Measurements from ENCODE around the gene METTL26.
"Not testable (repeated sequence)": the region's sequence is repeated elsewhere in the genome, so short reads cannot be mapped to it uniquely, and the experiment has no call there.

METTL26 gene

DNA sequence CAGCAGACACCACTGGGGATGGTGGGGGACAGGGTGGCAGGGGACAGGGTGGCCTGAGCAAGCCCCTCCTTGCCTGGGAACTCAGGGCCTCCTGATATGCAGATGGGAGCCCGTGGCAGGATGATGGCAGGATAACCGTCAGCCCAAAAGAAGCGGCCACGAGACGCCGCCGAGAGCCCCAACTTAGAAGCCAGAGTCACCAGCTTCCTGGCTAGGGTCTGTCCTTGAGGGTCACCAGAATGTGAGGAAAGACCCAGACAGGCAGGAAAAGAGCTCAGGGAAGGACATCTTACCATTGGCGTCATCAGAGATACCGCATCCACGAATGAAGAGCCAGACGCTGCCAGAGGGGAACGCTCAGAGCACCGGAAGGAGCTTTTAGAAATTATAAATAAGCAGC lies 26.8 kb downstream of the METTL26 start:
- H3K4me3 ChIP-seq, result no peak overlapping the region
- TF ChIP-seq EZH2 (IDR thresholded peaks at IDR 0.05), result no peak
- TF ChIP-seq FOXP2 (optimal IDR thresholded peaks at IDR 0.05; ENCODE audit: control extremely low read depth, extremely low read length, insufficient read depth), result no peak
- no peak for TF ChIP-seq POLR2AphosphoS5 (IDR thresholded peaks at IDR 0.05; ENCODE audit: borderline replicate concordance, low read depth, low read length)
- no peak for DNase-seq (ENCODE audit: low read depth, low spot score)
- no peak overlapping the region for H3K9ac ChIP-seq (ENCODE audit: insufficient read length)
- H3K36me3 ChIP-seq (ENCODE audit: insufficient read depth, low read length), result no peaks in the 10 kb centered on the region
- no peaks in the 10 kb centered on the region for H3K9me3 ChIP-seq (ENCODE audit: low read depth, low read length)
- H3K27ac ChIP-seq, result no peak overlapping the region

DNA sequence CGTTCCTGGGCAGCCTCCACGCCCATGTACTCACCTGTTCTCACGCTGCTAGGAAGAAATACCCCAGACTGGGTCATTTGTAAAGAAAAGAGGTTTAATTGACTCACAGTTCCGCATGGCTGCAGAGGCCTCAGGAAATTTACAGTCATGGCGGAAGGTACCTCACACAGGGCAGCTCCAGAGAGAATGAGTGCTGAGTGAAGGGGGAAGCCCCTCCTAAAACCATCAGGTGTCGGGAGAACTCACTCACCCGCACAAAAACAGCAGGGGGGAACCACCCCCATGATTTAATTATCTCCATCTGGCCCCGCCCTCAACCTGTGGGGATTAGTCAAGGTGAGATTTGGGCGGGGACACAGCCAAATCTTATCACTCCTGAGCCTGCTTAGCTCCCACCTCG lies 28.1 kb downstream of the METTL26 start:
- no peak overlapping the region for H3K27ac ChIP-seq
- no peak for DNase-seq (ENCODE audit: low read depth, low spot score)
- H3K9me3 ChIP-seq (ENCODE audit: low read depth, low read length), result no peaks in the 10 kb centered on the region
- H3K4me3 ChIP-seq, result no peak overlapping the region
- H3K36me3 ChIP-seq (ENCODE audit: insufficient read depth, low read length), result no peaks in the 10 kb centered on the region
- no peak overlapping the region for H3K9ac ChIP-seq (ENCODE audit: insufficient read length)
- no peak for TF ChIP-seq FOXP2 (optimal IDR thresholded peaks at IDR 0.05; ENCODE audit: control extremely low read depth, extremely low read length, insufficient read depth)
- TF ChIP-seq EZH2 (IDR thresholded peaks at IDR 0.05), result no peak
- TF ChIP-seq POLR2AphosphoS5 (IDR thresholded peaks at IDR 0.05; ENCODE audit: borderline replicate concordance, low read depth, low read length), result no peak

DNA sequence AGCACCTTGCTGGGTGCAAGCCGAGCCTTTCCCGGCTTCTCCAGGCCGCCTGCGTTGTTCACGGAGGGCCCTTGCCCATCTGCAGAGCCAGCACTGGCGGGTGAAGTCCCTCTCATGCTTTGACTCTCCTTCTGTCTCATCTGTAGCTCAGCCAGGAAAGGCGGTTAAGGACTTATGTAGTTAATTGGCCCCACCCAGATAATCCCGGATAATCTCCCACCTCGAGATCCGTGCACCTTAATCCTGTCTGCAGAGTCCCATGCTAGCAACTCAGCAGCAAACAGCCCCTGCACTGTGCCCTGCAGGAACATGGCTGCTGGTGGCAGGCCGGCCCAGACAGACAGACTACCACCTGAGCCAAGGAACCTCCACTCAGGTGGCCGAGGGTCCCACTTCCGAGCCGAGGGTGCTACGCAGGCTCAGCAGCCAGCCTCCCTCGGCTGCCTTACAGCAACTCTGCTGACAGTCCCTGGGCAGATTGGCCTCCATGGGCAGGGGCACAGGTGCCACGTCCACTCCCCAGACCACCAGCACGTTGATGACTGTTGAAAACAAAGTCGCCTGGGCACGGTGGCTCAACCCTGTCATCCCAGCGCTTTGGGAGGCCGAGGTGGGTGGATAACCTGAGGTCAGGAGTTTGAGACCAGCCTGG lies 29.3 kb downstream of the METTL26 start:
- H3K9ac ChIP-seq (ENCODE audit: insufficient read length), result no peak overlapping the region
- H3K9me3 ChIP-seq (ENCODE audit: low read depth, low read length), result no peaks in the 10 kb centered on the region
- no peaks in the 10 kb centered on the region for H3K36me3 ChIP-seq (ENCODE audit: insufficient read depth, low read length)
- TF ChIP-seq EZH2 (IDR thresholded peaks at IDR 0.05) (no peak), POLR2AphosphoS5 (IDR thresholded peaks at IDR 0.05; ENCODE audit: borderline replicate concordance, low read depth, low read length) (no peak), FOXP2 (optimal IDR thresholded peaks at IDR 0.05; ENCODE audit: control extremely low read depth, extremely low read length, insufficient read depth) (no peak)
- no peak overlapping the region for H3K4me3 ChIP-seq
- no peak overlapping the region for H3K27ac ChIP-seq
- no peak for DNase-seq (ENCODE audit: low read depth, low spot score)

DNA sequence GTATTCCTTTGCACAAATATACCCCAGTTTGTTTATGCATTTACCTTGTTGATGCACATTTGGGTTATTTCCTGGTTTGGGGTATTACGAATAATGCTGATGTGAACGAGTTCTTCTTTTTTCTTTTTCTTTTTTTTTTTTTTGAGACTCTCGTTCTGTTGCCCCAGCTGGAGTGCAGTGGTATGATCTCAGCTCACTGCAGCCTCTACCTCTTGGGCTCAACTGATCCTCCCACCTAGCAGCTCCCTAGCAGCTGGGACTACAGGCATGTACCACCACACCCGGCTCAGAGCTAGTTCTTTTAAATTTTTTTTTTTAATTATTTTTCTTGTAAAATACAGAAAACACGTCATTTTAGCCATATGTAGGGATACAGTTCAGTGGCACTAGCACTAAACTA lies 32.2 kb downstream of the METTL26 start:
- DNase-seq (ENCODE audit: low read depth, low spot score), result no peak
- Histone ChIP-seq H3K9me3 (ENCODE audit: low read depth, low read length) (no peaks in the 10 kb centered on the region), H3K36me3 (ENCODE audit: insufficient read depth, low read length) (no peaks in the 10 kb centered on the region), H3K27ac (0 out of 2 replicates have a peak overlapping the region, but pooled peaks have one; percentile 55), H3K9ac (ENCODE audit: insufficient read length) (no peak overlapping the region), H3K4me3 (peak overlapping the region; percentile 35; the same call in 1 of the 2 replicates)
- no peak for TF ChIP-seq FOXP2 (optimal IDR thresholded peaks at IDR 0.05; ENCODE audit: control extremely low read depth, extremely low read length, insufficient read depth)
- TF ChIP-seq EZH2 (IDR thresholded peaks at IDR 0.05), result no peak
- no peak for TF ChIP-seq POLR2AphosphoS5 (IDR thresholded peaks at IDR 0.05; ENCODE audit: borderline replicate concordance, low read depth, low read length)

DNA sequence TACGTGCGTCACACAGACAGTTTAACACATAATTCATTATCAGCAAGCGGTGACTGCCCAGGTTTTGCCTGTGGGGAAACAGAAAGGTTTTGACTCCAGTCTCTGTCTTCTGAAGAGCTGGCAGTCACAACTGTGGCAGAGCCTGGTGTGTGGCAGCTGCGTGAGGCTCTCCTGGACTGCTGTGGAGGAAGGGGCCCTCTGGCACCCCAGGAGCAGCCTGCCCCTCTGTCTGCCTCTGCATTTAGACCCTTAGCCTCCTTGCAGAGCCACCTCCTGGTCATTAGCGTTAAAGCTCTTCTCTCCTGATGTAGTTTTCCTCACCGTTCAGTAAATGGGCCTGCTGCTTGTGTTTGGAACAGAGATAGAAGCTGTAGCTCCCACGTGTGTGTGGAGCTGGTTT lies 35.3 kb downstream of the METTL26 start:
- Histone ChIP-seq H3K36me3 (ENCODE audit: insufficient read depth, low read length) (no peaks in the 10 kb centered on the region), H3K9ac (ENCODE audit: insufficient read length) (no peak overlapping the region), H3K27ac (no peak overlapping the region), H3K4me3 (no peak overlapping the region), H3K9me3 (ENCODE audit: low read depth, low read length) (no peaks in the 10 kb centered on the region)
- TF ChIP-seq EZH2 (IDR thresholded peaks at IDR 0.05), result no peak
- TF ChIP-seq FOXP2 (optimal IDR thresholded peaks at IDR 0.05; ENCODE audit: control extremely low read depth, extremely low read length, insufficient read depth), result no peak
- no peak for TF ChIP-seq POLR2AphosphoS5 (IDR thresholded peaks at IDR 0.05; ENCODE audit: borderline replicate concordance, low read depth, low read length)
- DNase-seq (ENCODE audit: low read depth, low spot score), result no peak

DNA sequence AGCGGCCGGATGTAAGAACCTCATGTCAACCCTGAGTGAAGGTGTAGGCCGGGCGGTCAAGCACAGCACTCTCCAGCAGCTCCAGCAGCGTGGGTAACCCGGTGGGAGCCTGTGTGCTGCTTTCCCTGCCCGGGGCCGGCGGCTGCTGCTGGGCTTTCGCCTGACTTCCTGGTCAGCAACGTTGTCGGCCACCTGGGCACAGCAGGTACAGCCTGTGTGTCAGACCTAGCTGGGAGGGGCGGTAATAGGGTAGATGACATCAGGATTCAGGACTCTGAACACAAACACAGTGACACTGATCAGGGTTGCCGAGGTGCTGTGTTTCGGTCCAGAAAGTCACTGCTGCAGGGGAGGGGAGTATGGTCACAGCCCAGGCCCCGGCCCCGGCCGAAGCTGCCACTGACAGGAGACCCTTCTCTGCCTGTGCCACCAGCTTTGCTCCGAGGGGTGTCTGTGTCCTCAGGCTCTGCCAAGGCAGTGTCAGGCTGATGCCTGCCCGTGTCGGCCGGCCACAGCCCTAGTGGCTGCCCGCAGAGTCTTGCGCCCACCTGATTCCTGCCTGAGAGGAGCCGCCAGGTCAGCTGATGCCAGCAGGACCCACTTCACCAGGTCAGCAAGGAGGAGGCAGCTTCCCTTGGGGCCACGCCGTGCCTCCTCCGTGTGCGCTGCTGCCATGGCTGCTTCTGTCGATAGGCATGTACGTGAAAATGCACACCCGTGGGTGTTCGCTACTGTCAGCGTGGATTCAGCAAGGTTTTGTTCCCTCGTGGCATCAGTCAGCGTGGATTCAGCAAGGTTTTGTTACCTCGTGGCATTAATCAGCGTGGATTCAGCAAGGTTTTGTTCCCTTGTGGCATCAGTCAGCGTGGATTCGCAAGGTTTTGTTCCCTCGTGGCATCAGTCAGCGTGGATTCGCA lies 37.0 kb downstream of the METTL26 start:
- no peak for TF ChIP-seq EZH2 (IDR thresholded peaks at IDR 0.05)
- no peak for TF ChIP-seq FOXP2 (optimal IDR thresholded peaks at IDR 0.05; ENCODE audit: control extremely low read depth, extremely low read length, insufficient read depth)
- no peak for TF ChIP-seq POLR2AphosphoS5 (IDR thresholded peaks at IDR 0.05; ENCODE audit: borderline replicate concordance, low read depth, low read length)
- no peak overlapping the region for H3K9ac ChIP-seq (ENCODE audit: insufficient read length)
- no peaks in the 10 kb centered on the region for H3K36me3 ChIP-seq (ENCODE audit: insufficient read depth, low read length)
- no peak overlapping the region for H3K27ac ChIP-seq
- H3K4me3 ChIP-seq, result no peak overlapping the region
- no peak for DNase-seq (ENCODE audit: low read depth, low spot score)
- no peaks in the 10 kb centered on the region for H3K9me3 ChIP-seq (ENCODE audit: low read depth, low read length)

DNA sequence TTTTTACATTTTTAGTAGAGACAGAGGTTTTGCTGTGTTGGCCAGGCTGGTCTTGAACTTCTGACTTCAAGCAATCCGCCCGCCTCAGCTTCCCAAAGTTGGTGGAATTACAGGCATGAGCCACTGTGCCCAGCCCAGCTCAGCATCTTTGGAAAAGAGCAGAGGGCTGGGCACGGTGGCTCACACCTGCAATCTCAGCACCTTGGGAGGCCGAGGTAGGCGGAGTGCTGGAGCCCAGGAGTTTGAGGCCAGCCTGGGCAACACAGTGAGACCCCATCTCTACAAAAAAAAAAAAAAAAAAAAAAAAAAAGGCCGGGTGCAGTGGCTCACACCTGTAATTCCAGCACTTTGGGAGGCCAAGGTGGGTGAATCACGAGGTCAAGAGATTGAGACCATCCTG lies 38.5 kb downstream of the METTL26 start:
- H3K9ac ChIP-seq (ENCODE audit: insufficient read length); H3K9me3 ChIP-seq (ENCODE audit: low read depth, low read length); H3K27ac ChIP-seq; H3K36me3 ChIP-seq (ENCODE audit: insufficient read depth, low read length); DNase-seq (ENCODE audit: low read depth, low spot score); H3K4me3 ChIP-seq: not testable (repeated sequence)

DNA sequence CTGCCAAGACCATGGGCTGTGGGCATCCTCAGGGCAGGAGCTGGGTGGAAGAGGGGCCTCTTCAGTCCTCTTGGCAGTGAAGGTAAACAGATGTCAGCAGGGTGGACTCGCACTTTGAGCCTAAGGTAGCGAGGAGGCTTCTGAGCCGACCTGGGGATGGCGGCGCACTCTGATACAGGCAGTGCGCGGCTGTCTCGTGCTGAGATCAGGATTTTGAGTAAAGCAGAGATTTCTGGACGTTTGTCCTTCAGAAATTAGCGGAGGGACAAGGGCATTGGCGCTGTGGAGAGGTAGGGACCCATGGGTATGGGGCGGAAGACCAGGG lies 39.4 kb downstream of the METTL26 start:
- H3K9ac ChIP-seq (ENCODE audit: insufficient read length), result no peak overlapping the region
- TF ChIP-seq POLR2AphosphoS5 (IDR thresholded peaks at IDR 0.05; ENCODE audit: borderline replicate concordance, low read depth, low read length) (no peak), FOXP2 (optimal IDR thresholded peaks at IDR 0.05; ENCODE audit: control extremely low read depth, extremely low read length, insufficient read depth) (no peak), EZH2 (IDR thresholded peaks at IDR 0.05) (no peak)
- no peak overlapping the region for H3K4me3 ChIP-seq
- H3K36me3 ChIP-seq (ENCODE audit: insufficient read depth, low read length), result no peaks in the 10 kb centered on the region
- DNase-seq (ENCODE audit: low read depth, low spot score), result no peak
- no peaks in the 10 kb centered on the region for H3K9me3 ChIP-seq (ENCODE audit: low read depth, low read length)
- no peak overlapping the region for H3K27ac ChIP-seq
